Measurements from ENCODE around the gene DDX6. TPM values are rescaled to one million over a fixed set of nuclear protein-coding genes. Genes with fewer than 3 reads are reported as not detected.
"Not testable (repeated sequence)": the region's sequence is repeated elsewhere in the genome, so short reads cannot be mapped to it uniquely, and the experiment has no call there.

Gene DDX6
- total RNA-seq, 1 donor from 2014 or later: 135 TPM

DNA sequence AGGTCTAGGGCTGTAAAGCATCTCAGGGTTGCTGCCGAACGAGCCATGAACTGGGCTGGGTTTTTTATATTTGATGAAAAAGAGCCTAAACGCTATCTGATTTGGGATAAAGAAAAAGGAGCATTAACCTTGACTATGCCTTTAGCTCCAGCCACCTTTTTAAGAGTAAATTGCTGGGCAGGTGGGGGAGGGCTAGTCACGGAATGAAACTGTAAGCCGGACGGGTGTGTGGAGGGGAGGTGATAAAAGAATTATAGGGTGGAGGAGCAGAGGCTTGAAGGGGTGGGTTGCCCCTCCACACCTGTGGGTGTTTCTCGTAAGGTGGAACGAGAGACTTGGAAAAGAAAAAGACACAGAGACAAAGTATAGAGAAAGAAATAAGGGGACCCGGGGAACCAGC, 70.2 kb downstream of the DDX6 start:
- H3K27ac Mint-ChIP-seq; H3K36me3 Mint-ChIP-seq (ENCODE audit: low read depth); intact Hi-C loops (cut with micrococcal nuclease); H3K4me1 Mint-ChIP-seq (ENCODE audit: low read depth); H3K9me3 Mint-ChIP-seq; DNase-seq (ENCODE audit: low spot score); H3K4me3 Mint-ChIP-seq (ENCODE audit: low read depth): not testable (repeated sequence)
- H3K27me3 Mint-ChIP-seq (ENCODE audit: low read depth): peaks cover 11% of the 10 kb centered on the region

DNA sequence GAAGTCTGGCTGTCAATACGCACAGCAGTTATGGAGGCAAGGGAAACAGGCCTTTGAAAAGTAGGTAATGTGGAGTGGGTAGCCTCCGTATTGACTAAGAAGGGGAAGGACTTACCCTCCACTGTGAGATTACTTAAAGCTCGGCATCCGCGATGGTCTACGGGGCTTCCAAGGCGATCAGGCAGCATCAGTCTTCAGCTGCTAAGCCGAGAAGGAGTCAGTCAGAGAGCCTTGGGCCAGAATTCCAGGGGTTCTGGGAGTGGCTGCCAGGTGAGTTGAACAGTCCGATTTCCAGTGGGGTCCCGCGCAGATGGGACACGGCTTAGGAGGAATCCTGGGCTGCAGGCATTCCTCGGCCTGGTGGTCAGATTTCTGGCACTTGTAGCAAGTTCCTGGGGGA, 70.9 kb downstream of the DDX6 start:
- H3K27ac Mint-ChIP-seq; H3K4me1 Mint-ChIP-seq (ENCODE audit: low read depth); H3K4me3 Mint-ChIP-seq (ENCODE audit: low read depth); H3K9me3 Mint-ChIP-seq; DNase-seq (ENCODE audit: low spot score); H3K27me3 Mint-ChIP-seq (ENCODE audit: low read depth); intact Hi-C loops (cut with micrococcal nuclease); H3K36me3 Mint-ChIP-seq (ENCODE audit: low read depth): not testable (repeated sequence)

DNA sequence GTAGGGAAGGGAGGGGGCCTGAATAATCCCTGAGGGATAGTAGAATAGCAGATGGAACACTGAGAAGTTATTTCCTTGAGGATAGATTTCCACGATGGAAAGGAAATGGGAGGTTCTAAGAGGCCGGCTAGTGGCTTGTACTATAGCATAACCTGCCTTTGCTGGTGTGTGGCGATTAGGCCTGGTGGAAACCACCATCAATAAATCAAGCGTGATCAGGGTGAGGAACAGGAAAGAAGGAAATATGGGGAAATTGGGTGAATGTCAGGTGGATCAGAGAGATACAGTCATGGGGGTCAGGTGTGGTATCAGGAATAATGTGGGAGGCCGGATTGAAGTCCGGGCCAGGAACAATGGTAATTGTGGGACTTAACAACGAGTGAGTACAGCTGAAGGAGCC, 72.4 kb downstream of the DDX6 start:
- H3K27ac Mint-ChIP-seq; H3K36me3 Mint-ChIP-seq (ENCODE audit: low read depth); DNase-seq (ENCODE audit: low spot score); H3K27me3 Mint-ChIP-seq (ENCODE audit: low read depth); H3K4me3 Mint-ChIP-seq (ENCODE audit: low read depth); H3K9me3 Mint-ChIP-seq; H3K4me1 Mint-ChIP-seq (ENCODE audit: low read depth); intact Hi-C loops (cut with micrococcal nuclease): not testable (repeated sequence)

DNA sequence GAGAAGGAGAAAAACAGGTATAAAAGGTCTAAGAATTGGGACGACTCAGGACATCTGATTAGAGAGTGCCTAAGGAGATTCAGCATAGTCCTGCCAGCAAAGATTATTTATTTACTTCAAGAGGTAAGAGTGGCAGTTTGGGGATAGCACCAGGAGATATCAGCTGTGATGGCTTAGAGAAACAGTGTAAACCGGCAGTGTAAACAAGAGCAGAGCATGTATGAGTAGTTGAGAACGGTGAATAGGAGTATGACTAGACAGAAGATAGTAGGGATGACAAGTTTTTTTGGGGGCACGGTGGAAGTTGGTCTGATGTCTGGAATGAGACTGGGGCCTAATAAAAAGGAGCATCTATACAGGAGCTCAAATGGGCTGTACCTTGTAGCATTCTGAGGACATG, 73.2 kb downstream of the DDX6 start:
- intact Hi-C loops (cut with micrococcal nuclease); H3K9me3 Mint-ChIP-seq; H3K4me1 Mint-ChIP-seq (ENCODE audit: low read depth); H3K27ac Mint-ChIP-seq; H3K4me3 Mint-ChIP-seq (ENCODE audit: low read depth); H3K36me3 Mint-ChIP-seq (ENCODE audit: low read depth); DNase-seq (ENCODE audit: low spot score); H3K27me3 Mint-ChIP-seq (ENCODE audit: low read depth): not testable (repeated sequence)

DNA sequence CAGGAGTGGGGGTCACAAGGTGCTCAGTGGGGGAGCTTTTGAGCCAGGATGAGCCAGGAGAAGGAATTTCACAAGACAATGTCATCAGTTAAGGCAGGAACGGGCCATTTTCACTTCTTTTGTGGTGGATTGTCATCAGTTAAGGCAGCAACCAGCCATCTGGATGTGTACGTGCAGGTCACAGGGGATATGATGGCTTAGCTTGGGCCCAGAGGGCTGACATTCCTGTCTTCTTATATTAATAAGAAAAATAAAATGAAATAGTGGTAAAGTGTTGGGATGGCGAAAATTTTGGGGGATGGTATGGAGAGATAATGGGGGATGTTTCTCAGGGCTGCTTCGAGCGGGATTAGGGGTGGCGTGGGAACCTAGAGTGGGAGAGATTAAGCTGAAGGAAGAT, 73.7 kb downstream of the DDX6 start:
- intact Hi-C loops (cut with micrococcal nuclease); DNase-seq (ENCODE audit: low spot score); H3K27ac Mint-ChIP-seq; H3K36me3 Mint-ChIP-seq (ENCODE audit: low read depth); H3K9me3 Mint-ChIP-seq; H3K27me3 Mint-ChIP-seq (ENCODE audit: low read depth); H3K4me1 Mint-ChIP-seq (ENCODE audit: low read depth); H3K4me3 Mint-ChIP-seq (ENCODE audit: low read depth): not testable (repeated sequence)

DNA sequence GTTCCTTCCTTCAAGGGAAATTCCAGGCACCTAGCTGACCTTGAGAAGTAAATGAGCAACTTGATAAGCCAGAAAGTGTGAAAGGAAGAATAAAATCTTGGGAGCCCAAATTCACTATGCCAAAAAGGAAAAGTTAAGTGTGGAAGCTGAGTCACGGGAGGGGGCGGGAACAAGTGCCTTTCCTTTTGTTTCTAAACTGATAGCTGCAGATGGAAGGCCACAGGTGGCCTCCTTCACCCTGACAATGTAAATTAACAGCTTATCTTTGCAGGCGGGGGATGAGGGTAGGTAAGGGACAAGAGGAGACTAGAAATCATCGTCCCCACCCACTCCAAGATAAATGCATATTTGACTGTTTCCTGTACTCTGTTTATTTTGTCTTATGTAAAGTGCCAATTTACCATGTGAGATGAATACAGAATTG, 75.1 kb downstream of the DDX6 start:
- Mint-ChIP-seq H3K4me3 (ENCODE audit: low read depth) (no peak overlapping the region), H3K27ac (no peak overlapping the region), H3K9me3 (no peaks in the 10 kb centered on the region), H3K36me3 (ENCODE audit: low read depth) (no peaks in the 10 kb centered on the region), H3K27me3 (ENCODE audit: low read depth) (peaks cover 6% of the 10 kb centered on the region), H3K4me1 (ENCODE audit: low read depth) (peaks cover 4% of the 10 kb centered on the region)
- intact Hi-C loops (cut with micrococcal nuclease): no loop called here
- DNase-seq (ENCODE audit: low spot score): no peak

DNA sequence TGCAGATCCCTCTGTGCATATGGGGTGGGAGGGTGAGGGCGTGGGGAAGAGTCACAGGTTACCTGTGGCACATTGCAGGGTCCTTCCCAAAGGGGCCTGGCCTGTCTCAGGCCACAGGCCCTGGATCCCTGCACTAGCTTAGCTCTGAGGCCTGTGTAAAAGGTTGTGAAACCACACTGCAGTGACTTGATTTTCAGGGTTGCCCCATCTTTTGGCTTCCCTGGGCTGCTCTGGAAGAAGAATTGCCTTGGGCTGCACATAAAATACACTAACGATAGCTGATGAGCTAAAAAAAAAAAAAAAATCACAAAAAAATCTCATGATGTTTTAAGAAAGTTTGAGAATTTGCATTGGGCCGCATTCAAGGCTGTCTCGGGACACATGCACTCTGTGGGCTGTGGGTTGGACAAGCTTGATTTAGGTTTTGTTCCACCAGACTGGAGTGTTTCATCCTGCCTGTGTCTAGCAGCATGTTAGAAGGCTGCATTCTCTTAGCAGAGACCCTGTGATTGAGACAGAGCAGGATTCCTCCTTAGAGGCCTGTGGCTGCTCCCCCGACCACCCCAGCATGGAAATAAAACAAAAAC, 75.6 kb downstream of the DDX6 start:
- Mint-ChIP-seq H3K27me3 (ENCODE audit: low read depth) (peaks cover 6% of the 10 kb centered on the region), H3K4me3 (ENCODE audit: low read depth) (no peak overlapping the region), H3K27ac (no peak overlapping the region), H3K9me3 (no peaks in the 10 kb centered on the region), H3K4me1 (ENCODE audit: low read depth) (peaks cover 4% of the 10 kb centered on the region), H3K36me3 (ENCODE audit: low read depth) (no peaks in the 10 kb centered on the region)
- no peak for DNase-seq (ENCODE audit: low spot score)
- intact Hi-C loops (cut with micrococcal nuclease): no loop called here

DNA sequence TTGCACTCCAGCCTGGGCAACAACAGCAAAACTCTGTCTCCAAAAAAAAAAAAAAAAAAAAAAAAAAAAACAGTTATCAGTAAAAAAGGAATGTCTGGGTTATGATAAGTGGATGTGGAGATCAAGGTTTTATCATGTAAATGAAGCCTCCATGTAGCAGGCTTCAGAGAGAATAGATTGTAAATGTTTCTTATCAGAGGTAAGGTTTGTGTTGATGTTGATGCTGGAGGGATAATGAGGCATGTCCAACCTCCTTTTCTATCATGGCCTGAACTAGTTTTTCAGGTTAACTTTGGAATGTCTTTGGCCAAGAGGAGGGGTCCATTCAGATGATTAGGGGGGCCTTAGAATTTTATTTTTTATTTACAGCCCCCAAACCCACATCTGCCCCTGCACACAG, 76.1 kb downstream of the DDX6 start:
- no peak for DNase-seq (ENCODE audit: low spot score)
- Mint-ChIP-seq H3K36me3 (ENCODE audit: low read depth) (no peaks in the 10 kb centered on the region), H3K27me3 (ENCODE audit: low read depth) (peaks cover 5% of the 10 kb centered on the region), H3K9me3 (no peaks in the 10 kb centered on the region), H3K27ac (no peak overlapping the region), H3K4me1 (ENCODE audit: low read depth) (peaks cover 4% of the 10 kb centered on the region), H3K4me3 (ENCODE audit: low read depth) (no peak overlapping the region)
- intact Hi-C loops (cut with micrococcal nuclease): no loop called here

DNA sequence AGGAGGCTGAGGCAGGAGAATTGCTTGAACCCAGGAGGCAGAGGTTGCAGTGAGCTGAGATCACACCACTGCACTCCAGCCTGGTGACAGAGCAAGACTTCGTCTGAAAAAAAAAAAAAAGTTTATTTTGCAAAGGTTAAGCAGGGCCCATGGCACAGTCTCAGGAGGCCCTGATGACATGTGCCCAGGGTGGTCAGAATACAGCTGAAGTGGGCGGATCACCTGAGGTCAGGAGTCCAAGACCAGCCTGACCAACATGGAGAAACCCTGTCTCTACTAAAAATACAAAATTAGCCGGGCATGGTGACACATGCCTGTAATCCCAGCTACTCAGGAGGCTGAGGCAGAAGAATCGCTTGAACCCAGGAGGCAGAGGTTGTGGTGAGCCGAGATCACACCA, 76.5 kb downstream of the DDX6 start:
- H3K27me3 Mint-ChIP-seq (ENCODE audit: low read depth); intact Hi-C loops (cut with micrococcal nuclease); H3K9me3 Mint-ChIP-seq; H3K4me3 Mint-ChIP-seq (ENCODE audit: low read depth); H3K36me3 Mint-ChIP-seq (ENCODE audit: low read depth); H3K4me1 Mint-ChIP-seq (ENCODE audit: low read depth); DNase-seq (ENCODE audit: low spot score); H3K27ac Mint-ChIP-seq: not testable (repeated sequence)

DNA sequence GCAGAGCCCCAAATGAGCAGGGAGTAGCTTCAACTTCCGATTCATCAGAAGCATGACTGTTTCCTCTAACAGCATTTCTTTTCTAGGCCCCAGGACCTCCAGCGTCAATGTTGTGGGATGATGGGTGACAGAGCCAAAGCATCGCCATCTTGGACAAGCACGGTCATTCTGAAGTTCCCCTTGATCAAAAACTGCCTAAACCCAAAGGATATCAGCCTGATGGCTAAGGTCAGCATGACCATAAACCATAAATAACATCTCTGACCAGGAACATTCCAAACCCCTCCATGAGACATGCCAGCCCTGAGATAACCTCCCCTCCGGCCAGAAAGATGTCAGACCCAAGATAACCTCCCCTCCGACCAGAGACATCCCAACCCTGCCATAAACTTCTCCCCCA, 82.7 kb downstream of the DDX6 start:
- no peak overlapping the region for H3K27ac Mint-ChIP-seq
- H3K36me3 Mint-ChIP-seq (ENCODE audit: low read depth): no peaks in the 10 kb centered on the region
- intact Hi-C loops (cut with micrococcal nuclease): no loop called here
- peaks cover 8% of the 10 kb centered on the region for H3K4me1 Mint-ChIP-seq (ENCODE audit: low read depth)
- no peak overlapping the region for H3K4me3 Mint-ChIP-seq (ENCODE audit: low read depth)
- H3K27me3 Mint-ChIP-seq (ENCODE audit: low read depth): peaks cover 8% of the 10 kb centered on the region
- H3K9me3 Mint-ChIP-seq: no peaks in the 10 kb centered on the region
- no peak for DNase-seq (ENCODE audit: low spot score)

DNA sequence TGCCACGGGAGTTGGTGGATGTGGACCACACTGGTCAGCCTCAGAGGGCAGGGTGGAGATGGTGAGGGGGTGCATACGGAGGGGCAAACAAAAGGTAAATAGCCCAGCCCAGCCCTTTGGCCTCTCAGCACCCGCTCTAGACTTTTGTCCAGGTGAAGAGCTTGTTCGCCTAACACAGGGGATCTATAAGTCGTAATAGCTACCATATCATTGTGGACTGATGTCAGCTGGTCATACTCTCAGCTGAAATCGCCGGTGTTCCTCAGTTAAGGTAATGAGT, 84.5 kb downstream of the DDX6 start:
- DNase-seq (ENCODE audit: low spot score): no peak
- intact Hi-C loops (cut with micrococcal nuclease): no loop called here
- Mint-ChIP-seq H3K27me3 (ENCODE audit: low read depth) (peaks cover 8% of the 10 kb centered on the region), H3K36me3 (ENCODE audit: low read depth) (no peaks in the 10 kb centered on the region), H3K27ac (no peak overlapping the region), H3K4me1 (ENCODE audit: low read depth) (peaks cover 8% of the 10 kb centered on the region), H3K9me3 (no peaks in the 10 kb centered on the region), H3K4me3 (ENCODE audit: low read depth) (no peak overlapping the region)

DNA sequence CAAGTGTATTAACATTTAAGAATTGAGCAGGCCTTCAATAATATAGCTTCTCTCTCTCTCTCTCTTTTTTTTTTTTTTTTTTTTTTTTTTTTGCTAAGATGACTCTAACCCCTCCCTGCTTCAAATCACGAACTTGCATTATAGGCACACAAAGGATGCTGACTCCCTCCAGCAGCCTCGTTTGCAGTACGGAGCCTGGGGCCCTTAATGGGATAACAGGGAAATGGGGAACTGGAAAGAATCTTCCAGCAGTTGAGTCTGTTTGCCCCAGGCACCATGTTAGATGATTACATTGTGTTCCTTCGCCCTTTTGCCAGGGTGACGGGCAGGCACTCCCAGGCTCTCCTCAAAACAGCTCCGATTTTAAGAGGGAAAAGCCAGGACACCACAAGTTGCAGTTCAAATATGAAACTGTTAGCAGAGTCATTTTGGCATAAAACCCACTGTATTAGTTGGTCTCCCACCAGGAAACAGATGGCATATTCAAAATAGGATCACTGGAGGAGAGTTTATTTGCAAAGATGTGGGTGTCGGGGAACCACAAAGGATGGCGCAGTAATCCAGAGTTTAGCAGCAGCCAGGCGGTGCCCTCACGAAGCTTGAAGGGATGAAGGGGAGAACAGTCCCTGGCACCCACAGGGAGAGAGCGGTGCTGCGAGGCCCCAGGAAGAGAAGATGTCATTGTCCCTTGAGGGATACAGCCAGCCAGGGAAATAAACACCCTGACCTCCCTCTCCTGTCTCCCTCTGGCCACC, 85.0 kb downstream of the DDX6 start:
- intact Hi-C loops (cut with micrococcal nuclease): no loop called here
- Mint-ChIP-seq H3K27me3 (ENCODE audit: low read depth) (peaks cover 8% of the 10 kb centered on the region), H3K36me3 (ENCODE audit: low read depth) (no peaks in the 10 kb centered on the region), H3K4me1 (ENCODE audit: low read depth) (peaks cover 8% of the 10 kb centered on the region), H3K9me3 (no peaks in the 10 kb centered on the region), H3K4me3 (ENCODE audit: low read depth) (no peak overlapping the region), H3K27ac (no peak overlapping the region)
- DNase-seq (ENCODE audit: low spot score): no peak

DNA sequence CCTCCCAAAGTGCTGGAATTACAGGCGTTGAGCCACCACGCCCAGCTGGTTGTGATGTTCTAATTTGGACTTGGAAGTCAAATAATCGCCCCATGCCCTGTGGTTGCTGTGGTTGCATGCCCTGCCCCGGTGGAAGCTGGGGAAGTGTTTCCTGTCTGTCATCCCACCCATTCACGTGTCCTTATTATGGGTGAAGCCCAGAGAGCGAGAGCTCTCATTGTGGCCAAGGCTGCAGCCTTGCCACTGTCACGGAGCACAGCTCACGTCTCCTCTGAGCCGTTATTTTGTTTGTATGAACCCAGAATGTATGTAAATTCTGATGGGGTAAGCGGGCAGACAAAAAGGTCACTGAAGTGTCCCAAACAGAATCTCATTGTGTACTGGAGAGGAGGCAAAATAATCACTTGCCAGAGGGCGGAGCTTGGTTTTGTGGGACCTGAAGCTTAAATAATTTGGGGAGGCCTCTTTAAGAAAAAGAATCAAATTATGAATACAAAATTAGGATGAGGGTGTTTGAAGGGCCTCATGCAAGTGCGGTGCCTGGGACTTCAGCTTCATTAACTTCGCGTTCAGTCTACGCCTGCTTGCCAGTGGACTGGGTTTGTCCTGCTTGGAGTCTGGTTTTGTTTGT, 85.7 kb downstream of the DDX6 start:
- intact Hi-C loops (cut with micrococcal nuclease): no loop called here
- Mint-ChIP-seq H3K27ac (no peak overlapping the region), H3K9me3 (peaks cover 4% of the 10 kb centered on the region), H3K4me3 (ENCODE audit: low read depth) (no peak overlapping the region), H3K36me3 (ENCODE audit: low read depth) (peaks cover 3% of the 10 kb centered on the region), H3K4me1 (ENCODE audit: low read depth) (peaks cover 8% of the 10 kb centered on the region), H3K27me3 (ENCODE audit: low read depth) (peaks cover 8% of the 10 kb centered on the region)
- DNase-seq (ENCODE audit: low spot score): no peak
